MM.1S (cell line): ENCODE data around the gene CDK8.
"Not testable (repeated sequence)": the region's sequence is repeated elsewhere in the genome, so short reads cannot be mapped to it uniquely, and the experiment has no call there.

ENCODE experiments used
- CTCF ChIP-seq: fragments of 300-600 bp; sonication (generic); IDR thresholded peaks from 2 replicates; pipeline ENCODE4 v1.5.1; 2016; ENCODE audit warnings: antibody characterized with exemption, low read length, mixed read lengths
- EZH2 ChIP-seq: fragments of 300-600 bp; sonication (generic); optimal IDR thresholded peaks from 2 replicates; pipeline ENCODE3; 2017; ENCODE audit warnings: low read depth, mild to moderate bottlenecking, antibody characterized with exemption, low read length, mixed read lengths
- EZH2phosphoT487 ChIP-seq: fragments of 300-600 bp; sonication (generic); IDR thresholded peaks from 2 replicates; pipeline ENCODE4 v1.6.1; 2018; ENCODE audit warnings: antibody characterized with exemption, low read length

GRCh38 chr13:26288838-26289237 is 34.9 kb downstream of the CDK8 start:
- not testable (repeated sequence) for TF ChIP-seq CTCF, EZH2, EZH2phosphoT487
